ENCODE results near the gene RALB. TPM values are rescaled to one million over a fixed set of nuclear protein-coding genes. Genes with fewer than 3 reads are reported as not detected.

The RALB gene
- total RNA-seq, 1 donor from 2014 or later: 21.7 TPM

DNA sequence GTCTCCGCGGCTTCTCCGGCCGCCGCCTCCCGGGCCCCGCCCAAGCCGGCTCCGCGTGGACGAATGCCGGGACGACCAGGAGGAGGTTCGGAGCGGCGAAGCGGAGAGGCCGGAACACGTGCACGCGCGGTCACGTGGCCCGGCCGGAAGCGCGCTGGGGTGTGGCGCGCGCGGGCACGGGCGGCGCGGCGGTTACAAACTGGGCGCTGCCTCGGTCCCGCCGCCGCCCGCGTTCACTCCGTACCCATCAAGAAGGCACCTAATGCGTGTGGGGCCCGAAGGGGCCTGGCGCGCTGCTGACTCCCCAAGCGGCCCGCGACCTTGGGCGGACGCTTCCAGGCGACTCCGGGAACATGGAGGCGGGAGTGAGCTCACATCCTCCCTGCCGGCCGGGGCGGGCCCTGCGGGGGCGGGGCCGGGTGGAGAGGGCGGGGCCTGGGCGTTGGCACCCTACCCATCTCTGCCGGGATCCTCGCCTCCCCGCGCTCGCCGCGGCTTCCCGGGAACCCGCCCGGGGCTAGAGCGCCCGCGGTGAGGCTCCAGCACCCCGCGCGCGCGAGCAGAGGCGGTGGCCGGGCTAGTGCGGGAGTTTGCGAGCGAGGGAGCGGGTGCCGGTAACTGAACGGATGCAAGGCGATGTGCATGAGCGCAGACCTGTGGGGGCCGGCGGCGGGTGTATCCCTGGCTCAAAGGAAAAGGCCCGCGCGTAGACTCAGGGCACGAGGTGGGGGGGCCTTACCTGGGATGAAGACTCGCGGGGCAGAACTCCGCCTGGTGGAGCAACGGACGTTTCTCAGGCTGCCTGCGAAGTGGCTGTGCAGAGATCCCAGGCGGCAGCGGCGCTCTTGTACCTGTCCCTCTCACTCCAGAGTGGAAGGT is 29.4 kb upstream of the RALB start, which contains the start of gene TMEM185B:
Gene TMEM185B (minus strand): TSS at position 367 of the 879 bp plus-strand sequence. CDS start 424 bp downstream, outside the sequence.
- Histone ChIP-seq H3K27ac (peak within 1 kb of the TSS; percentile 82 to 89), H3K4me1 (peaks cover 0 to 10% of the 10 kb centered on the region in 2 donors), H3K9me3 (no peaks in the 10 kb centered on the region), H3K36me3 (peaks cover 9 to 25% of the 10 kb centered on the region in 2 donors), H3K4me3 (peak within 1 kb of the TSS; percentile 65 to 76), H3K27me3 (no peaks in the 10 kb centered on the region)
- peak; percentile 63 to 94 for DNase-seq (ENCODE audit: low spot score in 2 of 2)
- intact Hi-C loops (cut with DNase I): loop anchor here (1.0 to 10.0 kb wide), 5 partner anchors 29 to 858 kb away; partner anchors contain the start of genes C2orf76, DBI, EPB41L5 and RALB
- TF ChIP-seq, protein P1, sequence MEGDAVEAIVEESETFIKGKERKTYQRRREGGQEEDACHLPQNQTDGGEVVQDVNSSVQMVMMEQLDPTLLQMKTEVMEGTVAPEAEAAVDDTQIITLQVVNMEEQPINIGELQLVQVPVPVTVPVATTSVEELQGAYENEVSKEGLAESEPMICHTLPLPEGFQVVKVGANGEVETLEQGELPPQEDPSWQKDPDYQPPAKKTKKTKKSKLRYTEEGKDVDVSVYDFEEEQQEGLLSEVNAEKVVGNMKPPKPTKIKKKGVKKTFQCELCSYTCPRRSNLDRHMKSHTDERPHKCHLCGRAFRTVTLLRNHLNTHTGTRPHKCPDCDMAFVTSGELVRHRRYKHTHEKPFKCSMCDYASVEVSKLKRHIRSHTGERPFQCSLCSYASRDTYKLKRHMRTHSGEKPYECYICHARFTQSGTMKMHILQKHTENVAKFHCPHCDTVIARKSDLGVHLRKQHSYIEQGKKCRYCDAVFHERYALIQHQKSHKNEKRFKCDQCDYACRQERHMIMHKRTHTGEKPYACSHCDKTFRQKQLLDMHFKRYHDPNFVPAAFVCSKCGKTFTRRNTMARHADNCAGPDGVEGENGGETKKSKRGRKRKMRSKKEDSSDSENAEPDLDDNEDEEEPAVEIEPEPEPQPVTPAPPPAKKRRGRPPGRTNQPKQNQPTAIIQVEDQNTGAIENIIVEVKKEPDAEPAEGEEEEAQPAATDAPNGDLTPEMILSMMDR (IDR thresholded peaks at IDR 0.05): peak in 2 of 3 experiments; percentile 19 to 20

DNA sequence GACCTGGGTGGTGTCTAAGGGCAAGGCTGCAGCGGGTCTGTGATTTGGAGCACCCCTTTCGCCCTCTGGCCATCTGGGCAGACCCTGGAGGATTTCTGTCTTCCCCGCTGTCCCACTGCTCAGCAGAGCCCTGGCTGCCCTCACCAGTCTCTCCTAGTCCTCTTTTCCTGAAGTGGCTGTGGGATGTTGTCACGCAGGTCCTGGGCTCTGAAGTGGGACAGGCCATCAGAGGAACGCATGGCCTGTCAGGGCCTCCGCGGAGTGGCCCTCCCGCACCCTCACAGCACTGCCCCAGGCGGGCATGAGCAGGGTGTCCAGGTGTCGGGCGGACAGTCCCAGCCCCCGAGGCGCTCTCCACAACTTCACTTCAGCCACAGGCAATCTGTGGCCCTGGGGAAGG is 28.4 kb upstream of the RALB start:
- peak overlapping the region in 1 of 2 donors; percentile 76 for H3K4me3 ChIP-seq
- H3K9me3 ChIP-seq: no peaks in the 10 kb centered on the region
- intact Hi-C loops (cut with DNase I): loop anchor here (10.0 kb wide), 3 partner anchors 209 to 859 kb away; partner anchors contain the start of genes C2orf76, DBI and EPB41L5
- H3K27me3 ChIP-seq: no peaks in the 10 kb centered on the region
- DNase-seq (ENCODE audit: low spot score in 2 of 2): peak in 1 of 2 donors; percentile 61
- peaks cover 0 to 10% of the 10 kb centered on the region in 2 donors for H3K4me1 ChIP-seq
- TF ChIP-seq, protein P1 (IDR thresholded peaks at IDR 0.05): no peak
- peaks cover 4 to 15% of the 10 kb centered on the region in 2 donors for H3K36me3 ChIP-seq
- no peak overlapping the region for H3K27ac ChIP-seq

DNA sequence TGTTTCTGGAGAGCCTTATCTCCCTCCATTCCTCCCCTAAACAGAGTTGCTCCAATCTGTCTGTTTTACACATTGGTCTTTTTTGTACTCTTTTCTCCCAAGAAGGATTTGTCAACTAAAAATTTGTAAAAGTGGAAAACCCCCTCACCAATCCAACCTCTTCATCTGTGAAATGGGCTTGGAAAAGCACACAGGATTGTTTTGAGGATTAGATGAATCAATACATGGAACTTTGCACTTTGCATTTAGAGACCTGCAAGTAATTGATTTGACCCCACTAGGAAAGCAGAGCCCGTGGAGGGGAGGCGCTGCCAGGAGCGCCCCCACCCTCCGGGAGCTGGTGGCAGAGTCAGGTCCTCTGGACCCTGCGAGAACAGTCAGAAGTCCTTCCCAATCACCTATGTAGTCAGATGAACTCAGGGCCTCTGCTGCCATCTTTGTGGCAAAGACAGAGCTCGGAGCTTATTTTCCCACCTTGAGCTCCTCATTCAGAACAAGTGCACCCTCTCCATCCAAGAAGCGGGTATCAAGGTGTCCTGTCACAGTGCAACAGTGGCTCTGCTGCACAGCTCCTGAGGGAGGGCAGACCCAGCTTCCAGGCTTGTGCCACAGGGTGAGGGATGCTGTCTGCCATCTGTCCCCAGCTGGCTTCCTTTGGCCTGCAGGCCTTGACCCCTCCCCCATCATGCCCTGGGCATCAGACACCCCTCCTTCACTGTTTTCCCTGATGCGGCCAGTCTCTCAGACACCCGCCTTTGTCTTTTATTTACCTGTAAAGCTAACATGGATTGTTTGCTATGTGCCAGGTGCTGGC is 27.7 kb upstream of the RALB start:
- no peaks in the 10 kb centered on the region for H3K9me3 ChIP-seq
- peaks cover 0 to 10% of the 10 kb centered on the region in 2 donors for H3K4me1 ChIP-seq
- TF ChIP-seq, protein P1 (IDR thresholded peaks at IDR 0.05): no peak
- peaks cover 4 to 9% of the 10 kb centered on the region in 2 donors for H3K36me3 ChIP-seq
- no peaks in the 10 kb centered on the region for H3K27me3 ChIP-seq
- no peak overlapping the region for H3K4me3 ChIP-seq
- no peak overlapping the region for H3K27ac ChIP-seq
- intact Hi-C loops (cut with DNase I): loop anchor here (10.0 kb wide), 3 partner anchors 210 to 860 kb away; partner anchors contain the start of genes C2orf76, DBI and EPB41L5
- DNase-seq (ENCODE audit: low spot score in 2 of 2): peak in 1 of 2 donors; percentile 53

DNA sequence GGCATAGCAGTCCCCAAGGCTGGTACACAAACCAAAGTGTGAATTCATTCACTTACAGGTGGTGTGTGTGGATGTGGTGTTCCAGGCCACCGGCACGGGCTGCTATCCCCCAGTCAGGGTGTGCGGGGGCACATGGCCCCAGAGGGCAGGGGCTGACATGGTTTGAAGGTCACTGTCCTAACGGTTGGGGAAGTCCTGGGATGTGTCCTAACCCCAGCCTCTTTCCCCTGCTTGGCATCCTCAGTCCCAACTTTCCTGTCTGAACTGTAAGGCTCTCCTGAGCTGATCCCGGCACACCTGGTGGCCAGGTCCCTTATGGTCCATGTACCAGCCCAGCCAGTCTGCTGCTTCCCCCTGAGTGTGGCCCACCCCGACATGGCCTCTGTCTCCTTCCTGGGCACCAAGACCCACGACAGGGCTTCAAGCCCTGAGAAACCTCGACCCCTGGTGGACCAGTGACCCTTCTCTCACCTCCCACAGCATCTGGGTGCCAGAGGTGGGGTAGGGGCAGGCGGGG is 27.0 kb upstream of the RALB start:
- Histone ChIP-seq H3K36me3 (peaks cover under 1 to 4% of the 10 kb centered on the region in 2 donors), H3K4me3 (no peak overlapping the region), H3K27ac (no peak overlapping the region), H3K4me1 (peaks cover 0 to 10% of the 10 kb centered on the region in 2 donors), H3K9me3 (no peaks in the 10 kb centered on the region), H3K27me3 (no peaks in the 10 kb centered on the region)
- peak in 1 of 2 donors; percentile 56 for DNase-seq (ENCODE audit: low spot score in 2 of 2)
- intact Hi-C loops (cut with DNase I): loop anchor here (10.0 kb wide), 3 partner anchors 211 to 861 kb away; partner anchors contain the start of genes C2orf76, DBI and EPB41L5
- TF ChIP-seq, protein P1 (IDR thresholded peaks at IDR 0.05): no peak

DNA sequence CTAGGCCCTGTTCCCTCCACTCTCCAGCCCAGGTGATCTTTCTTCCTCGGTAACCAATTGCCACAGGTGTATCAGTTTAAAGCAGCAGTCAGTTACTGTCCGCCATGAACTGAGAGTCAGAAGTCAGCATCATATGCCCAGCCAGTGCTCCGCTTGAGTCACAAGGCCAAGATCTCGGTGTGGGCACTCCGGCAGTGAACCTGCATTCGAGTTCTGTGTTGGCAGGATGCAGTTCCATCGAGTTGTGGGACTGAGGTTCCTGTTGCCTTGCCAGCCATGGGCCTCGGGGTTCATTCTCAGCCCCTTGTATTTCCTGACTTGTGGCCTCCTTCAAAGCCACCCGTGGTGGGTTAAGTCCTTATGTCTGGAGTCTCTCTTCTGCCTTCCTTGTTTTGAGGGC is 26.3 kb upstream of the RALB start:
- H3K27ac ChIP-seq: no peak overlapping the region
- H3K27me3 ChIP-seq: no peaks in the 10 kb centered on the region
- H3K4me3 ChIP-seq: no peak overlapping the region
- peak in 1 of 2 donors; percentile 49 for DNase-seq (ENCODE audit: low spot score in 2 of 2)
- no peaks in the 10 kb centered on the region for H3K9me3 ChIP-seq
- H3K36me3 ChIP-seq: no peaks in the 10 kb centered on the region
- intact Hi-C loops (cut with DNase I): loop anchor here (10.0 kb wide), 3 partner anchors 212 to 862 kb away; partner anchors contain the start of genes C2orf76, DBI and EPB41L5
- TF ChIP-seq, protein P1 (IDR thresholded peaks at IDR 0.05): no peak
- peaks cover 0 to 10% of the 10 kb centered on the region in 2 donors for H3K4me1 ChIP-seq
